DMS114 treated with DMSO at 0.1 percent for 48 hours (cell line): ENCODE data around the gene EN1.

Source experiments
- DNase-seq: peaks from one replicate; lab custom pipeline; 2025; ENCODE audit not compliant: unreplicated experiment; lab: John Stamatoyannopoulos, UW

The EN1 gene

GRCh38 chr2:118823633-118824032, 23.8 kb downstream of the EN1 start:
- DNase-seq: no peak

GRCh38 chr2:118822572-118822971, 24.9 kb downstream of the EN1 start:
- no peak for DNase-seq

- no peak for DNase-seq
These were observed 25.4 kb downstream of the EN1 start for GRCh38 chr2:118822015-118822414.

- no peak for DNase-seq
These were observed 30.0 kb downstream of the EN1 start for GRCh38 chr2:118817469-118817868.

DNA sequence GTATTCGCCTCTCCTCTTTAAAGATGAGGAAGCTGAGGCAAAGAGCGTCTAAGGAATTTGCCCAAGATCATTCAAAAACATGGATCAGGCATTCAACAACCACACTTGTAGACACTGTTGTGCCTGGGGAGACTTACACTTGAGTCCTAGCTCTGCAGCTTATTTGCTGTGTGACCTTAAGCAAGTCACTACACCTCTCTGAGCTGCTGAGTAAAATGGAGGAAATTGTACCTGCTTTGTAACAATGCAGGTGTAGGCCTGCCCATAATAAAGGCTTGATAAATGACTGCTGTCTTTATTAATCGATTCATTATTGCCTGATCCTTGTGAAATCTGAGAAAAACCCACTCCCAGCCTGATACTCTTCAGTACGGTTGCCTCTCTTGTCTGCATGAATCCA, 30.8 kb downstream of the EN1 start:
- no peak for DNase-seq

DNA sequence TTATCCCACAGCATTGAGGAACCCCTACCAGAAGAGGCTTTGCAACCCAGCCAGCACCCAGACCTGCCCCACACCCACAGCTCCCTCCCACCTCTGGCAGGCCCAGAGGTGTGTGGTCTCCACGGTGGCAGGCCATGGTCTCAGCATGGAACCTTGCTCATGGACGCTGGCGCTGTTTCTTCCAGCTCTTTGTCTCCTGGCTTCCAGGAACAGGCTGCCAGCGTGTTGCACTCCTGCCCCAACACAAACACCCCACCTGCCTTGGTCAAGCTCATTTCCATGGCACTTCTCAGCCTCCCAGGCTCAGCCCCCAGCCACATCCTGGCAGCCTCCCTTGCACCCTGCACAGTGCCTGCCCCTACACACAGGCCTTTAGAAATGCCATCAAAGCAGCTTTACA, 31.7 kb downstream of the EN1 start:
- DNase-seq: no peak

- DNase-seq: no peak
These were observed 32.1 kb downstream of the EN1 start for GRCh38 chr2:118815314-118815713.

- no peak for DNase-seq
These were observed 33.1 kb downstream of the EN1 start for GRCh38 chr2:118814368-118814767.

DNA sequence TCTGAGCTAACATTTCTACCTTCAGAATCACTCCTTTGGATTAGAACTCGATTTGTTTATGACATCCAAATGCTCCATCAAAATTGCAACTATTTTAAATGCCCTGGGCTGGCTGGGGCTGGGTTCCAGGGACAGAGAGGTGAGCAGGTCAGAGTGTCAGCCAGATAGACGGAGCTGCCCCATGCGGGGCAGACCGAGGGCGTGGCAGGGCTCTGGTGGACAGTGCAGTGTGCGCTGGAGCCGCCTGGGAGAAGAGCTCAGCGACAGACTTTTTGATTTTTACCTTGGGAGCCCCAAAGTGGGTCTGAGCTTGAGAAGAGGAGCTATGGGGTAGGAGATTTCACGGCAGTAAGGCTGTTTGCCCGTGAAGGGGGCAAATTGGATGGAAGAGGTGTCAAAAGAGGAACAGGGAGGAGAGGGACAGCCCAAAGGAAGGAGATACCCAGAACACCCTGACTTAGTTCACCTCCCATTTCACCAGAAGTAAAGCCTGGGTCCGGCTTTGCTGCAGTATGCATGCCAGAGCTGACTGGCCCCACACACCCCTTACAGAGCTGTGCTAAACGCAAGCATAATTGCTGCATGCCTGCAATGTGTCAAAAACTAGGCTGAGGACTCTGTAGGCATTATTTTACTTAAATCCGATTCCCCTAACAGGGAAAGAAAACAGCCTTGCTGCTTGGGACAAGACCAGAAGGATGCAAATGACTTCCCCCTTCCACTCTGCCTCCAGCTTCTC, 33.7 kb downstream of the EN1 start:
- DNase-seq: no peak

- DNase-seq: no peak
These were observed 34.3 kb downstream of the EN1 start for GRCh38 chr2:118813111-118813510.

DNA sequence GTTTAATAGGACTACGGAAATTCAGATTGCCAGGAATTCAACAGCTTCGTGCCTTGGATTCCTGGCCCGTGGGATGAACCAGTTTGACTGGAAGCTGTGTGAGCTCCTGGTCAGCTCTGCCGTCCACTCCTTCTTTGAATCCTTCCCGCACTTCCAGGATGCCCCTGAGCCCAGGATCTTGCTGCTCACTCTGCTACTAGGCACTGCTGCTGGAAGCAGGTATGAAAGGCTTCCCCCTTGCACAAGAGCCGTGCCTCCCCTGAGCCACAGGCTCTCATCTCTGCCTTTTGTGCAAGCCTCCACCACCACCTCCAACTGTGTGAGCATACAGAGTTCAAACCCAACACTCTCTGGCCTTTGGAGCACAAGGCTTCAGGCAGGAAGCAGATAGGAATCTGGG, 34.9 kb downstream of the EN1 start:
- DNase-seq: no peak

DNA sequence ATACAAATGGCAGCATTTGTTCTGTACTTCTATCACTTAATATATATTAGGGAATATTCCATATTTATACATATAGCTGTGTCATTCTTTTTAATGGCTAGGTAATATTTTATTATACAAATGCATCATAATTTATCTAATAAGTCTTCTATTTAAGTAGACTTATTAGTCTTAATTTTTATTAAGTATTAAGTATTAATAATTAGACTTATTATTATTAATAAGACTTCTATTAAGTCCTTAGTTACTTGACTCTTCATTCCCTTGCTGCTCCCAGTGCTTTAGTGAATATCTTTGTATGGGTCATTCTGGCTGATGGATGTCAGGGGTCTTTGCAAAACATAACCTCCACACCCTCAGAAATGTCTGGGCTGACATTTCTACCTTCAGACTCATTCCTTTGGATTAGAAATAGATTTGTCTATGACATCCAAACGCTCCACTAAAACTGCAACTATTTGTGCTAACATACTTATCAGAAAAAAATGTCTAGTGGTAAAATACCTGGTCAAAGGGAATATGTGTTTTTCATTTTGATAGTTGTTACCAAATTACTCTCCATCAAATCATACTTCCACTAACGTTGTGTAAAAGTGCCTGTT, 35.8 kb downstream of the EN1 start:
- no peak for DNase-seq

GRCh38 chr2:118810766-118811165, 36.7 kb downstream of the EN1 start:
- no peak for DNase-seq

DNA sequence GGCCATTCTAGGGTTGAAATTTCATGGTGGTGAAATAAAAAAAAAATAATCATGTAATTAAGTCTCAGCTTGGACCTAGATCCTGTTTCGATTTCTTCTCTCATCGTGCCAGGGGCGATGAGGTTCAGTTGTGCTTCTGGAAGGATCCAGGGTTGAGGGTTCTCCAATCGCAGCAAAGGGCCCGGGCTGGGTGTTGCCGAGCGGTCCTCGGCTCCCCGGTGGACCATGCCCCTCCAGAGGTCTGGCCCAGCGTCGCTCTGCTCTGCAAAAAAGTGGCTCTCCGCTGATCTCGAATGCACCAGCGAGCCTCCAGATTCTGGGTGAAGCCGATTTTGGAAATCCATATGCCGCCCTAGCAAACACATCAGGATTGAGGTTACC, 39.0 kb downstream of the EN1 start:
- DNase-seq: no peak

DNA sequence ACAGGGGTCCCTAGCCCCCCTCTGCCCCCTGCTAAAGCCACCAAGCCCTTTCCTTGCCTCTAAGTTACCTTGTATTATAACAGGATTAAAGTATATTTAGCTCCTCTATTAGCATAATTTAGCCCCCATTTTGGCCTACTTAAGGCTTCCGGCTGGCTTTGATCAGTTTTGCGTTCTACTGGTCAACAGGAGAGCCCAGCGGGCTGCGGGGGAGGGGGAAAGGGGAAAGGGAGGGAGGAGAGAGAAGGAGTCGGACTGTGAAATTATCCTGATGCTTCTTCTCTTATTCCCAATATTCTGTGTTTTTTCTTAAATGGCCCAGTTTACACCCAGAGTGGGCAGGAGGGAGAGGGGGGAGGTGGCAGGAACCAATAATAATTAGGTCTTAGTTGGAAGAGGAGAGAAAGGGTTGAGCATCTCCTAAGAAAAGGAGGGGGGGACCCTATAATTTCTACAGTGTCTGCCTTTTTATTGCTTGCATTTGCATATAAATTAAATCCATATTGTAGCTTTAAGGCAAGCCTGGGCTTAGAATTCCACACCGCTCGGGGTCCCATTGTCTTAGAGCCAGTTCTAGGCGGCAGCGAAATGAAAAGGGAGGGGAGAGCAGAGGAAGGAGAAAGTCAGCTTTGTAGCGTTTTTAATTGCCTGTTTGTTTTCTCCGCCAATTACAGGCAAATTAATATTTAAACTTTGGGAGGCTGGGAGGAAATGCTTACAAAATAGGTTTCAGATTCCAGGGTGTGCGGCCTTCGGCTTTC, 39.6 kb downstream of the EN1 start:
- DNase-seq: no peak

GRCh38 chr2:118806797-118807667, 40.4 kb downstream of the EN1 start:
- no peak for DNase-seq

DNA sequence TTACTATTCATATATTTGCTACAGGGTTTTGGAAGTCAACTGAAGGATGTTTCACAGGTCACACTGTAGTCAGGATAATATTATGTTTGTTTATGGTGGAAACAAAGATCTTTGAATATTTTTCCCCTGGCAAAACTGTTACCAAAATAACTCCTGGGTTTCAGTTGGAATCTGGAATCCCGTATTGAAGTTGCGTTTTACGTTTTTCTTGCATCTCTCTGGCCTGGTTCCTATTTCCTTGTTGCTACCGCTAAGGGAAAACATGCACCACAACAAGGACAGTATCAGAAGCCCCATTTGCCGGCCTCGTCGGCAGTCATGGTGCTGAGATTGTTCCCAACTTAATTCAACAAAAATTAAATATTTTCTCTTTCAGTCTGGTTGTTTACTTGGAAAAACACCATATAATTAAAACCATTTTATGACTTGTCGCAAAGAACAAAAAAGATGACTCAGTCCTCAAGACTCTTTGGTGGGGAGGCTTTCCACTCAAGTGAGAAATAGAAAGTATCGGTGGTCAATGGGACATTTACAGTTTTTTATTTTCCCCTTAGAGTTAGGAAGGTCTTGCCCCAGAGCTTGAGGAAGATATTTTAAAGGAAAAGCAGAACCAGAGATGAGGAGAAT, 42.3 kb downstream of the EN1 start:
- DNase-seq: no peak

DNA sequence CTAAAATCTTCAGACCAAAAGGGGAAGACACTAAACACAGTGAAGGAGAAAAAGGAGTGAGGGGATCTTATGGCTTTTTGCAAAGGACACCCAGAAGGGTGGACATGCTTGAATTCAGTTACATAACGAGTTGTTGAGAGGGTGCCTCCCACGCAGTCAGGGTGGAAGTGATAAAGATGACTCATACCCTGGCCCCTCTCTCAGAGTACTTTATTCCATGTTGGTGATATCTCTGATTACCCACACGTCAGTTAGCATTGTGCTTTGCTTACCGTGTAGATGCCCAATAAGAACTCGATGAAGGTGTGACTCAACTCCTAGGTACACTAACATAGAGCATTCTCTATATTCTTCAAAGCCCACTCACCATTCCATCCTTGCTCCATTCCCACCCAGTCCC, 44.4 kb downstream of the EN1 start:
- no peak for DNase-seq

- no peak for DNase-seq
These were observed 46.3 kb downstream of the EN1 start for GRCh38 chr2:118801151-118801550.

DNA sequence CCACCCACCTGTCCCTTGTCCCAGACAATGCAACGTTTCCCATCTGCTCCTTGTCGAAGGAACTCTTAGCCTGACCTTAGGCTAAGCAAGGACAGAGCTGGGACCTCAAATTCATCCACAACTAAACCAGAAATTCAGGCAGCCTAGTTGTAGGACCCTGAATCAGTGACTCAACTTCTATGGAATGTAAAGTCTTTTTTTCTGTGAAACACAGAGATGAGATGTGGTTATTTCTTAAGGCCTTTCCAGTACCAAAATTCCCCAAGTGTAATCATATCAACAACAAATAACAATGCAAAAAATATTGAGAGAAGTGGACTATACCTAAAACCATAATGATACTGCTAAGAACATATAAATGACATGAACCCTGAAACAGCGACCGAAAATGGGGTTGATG, 46.7 kb downstream of the EN1 start:
- no peak for DNase-seq

DNA sequence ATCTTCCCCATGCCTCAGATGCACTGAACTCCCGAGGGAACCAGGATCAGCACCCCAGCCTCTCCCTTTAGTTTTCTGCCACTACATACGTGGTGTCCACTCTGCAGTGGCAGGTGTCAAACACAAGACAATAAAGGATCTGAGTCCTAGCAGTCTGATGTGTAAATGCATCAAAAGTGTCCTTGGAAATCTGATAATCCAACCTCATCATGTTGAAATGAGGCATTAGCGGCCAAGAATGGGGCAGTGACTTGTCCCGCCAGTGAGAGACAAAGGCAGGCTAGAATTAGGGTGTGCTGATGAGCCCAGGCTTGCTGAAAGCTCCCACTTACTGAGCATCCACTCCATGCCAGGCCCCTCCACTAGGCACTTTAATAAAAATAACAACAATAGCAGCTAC, 52.9 kb downstream of the EN1 start:
- DNase-seq: no peak
